RWPE1 (cell line): ENCODE results near the gene SMOC2.

Experiments used
- CTCF ChIA-PET: fragments of 350-600 bp; sonication (Branson Sonifier 250); formaldehyde crosslinking; extraction: SDS; loops from one replicate; lab custom pipeline; 2021; lab: Yijun Ruan, JAX
- POLR2A ChIA-PET: fragments of 400-600 bp; formaldehyde crosslinking; extraction: SDS; loops from one replicate; lab custom pipeline; 2020; ENCODE audit warnings: antibody characterized with exemption; ENCODE audit not compliant: low non-redundant PET; lab: Yijun Ruan, JAX
- DNase-seq: peaks from one replicate; pipeline ENCODE4 v3.0.0; 2012; ENCODE audit warnings: low spot score
- H3K27ac ChIP-seq: fragments of 450-650 bp; 2 replicates; pipeline ENCODE4 v1.5.1; 2017
- CTCF ChIP-seq: fragments of 450-650 bp; conservative IDR thresholded peaks from 2 replicates; pipeline ENCODE4 v1.5.1; 2017; ENCODE audit warnings: low read depth, mild to moderate bottlenecking

Gene SMOC2

GRCh38 chr6:168678077-168678476 lies 237.1 kb downstream of the SMOC2 start:
- DNase-seq, result no peak
- TF ChIP-seq CTCF, result no peak
- ChIA-PET CTCF (no interaction called here), POLR2A (no interaction called here)
- no peak overlapping the region for H3K27ac ChIP-seq

- TF ChIP-seq CTCF, result no peak
- ChIA-PET POLR2A (no interaction called here), CTCF (no interaction called here)
- no peak for DNase-seq
- no peak overlapping the region for H3K27ac ChIP-seq
Observed at GRCh38 chr6:168678588-168678987, 237.6 kb downstream of the SMOC2 start.

- no peak for DNase-seq
- H3K27ac ChIP-seq, result no peak overlapping the region
- POLR2A ChIA-PET, result no interaction called here
- CTCF ChIA-PET, result no interaction called here
- TF ChIP-seq CTCF, result no peak
Observed at GRCh38 chr6:168681748-168682147, 240.8 kb downstream of the SMOC2 start.

GRCh38 chr6:168683621-168684020 lies 242.6 kb downstream of the SMOC2 start:
- CTCF ChIA-PET, result no interaction called here
- no peak for TF ChIP-seq CTCF
- no peak overlapping the region for H3K27ac ChIP-seq
- DNase-seq, result no peak
- POLR2A ChIA-PET, result no interaction called here

GRCh38 chr6:168684471-168684870 lies 243.5 kb downstream of the SMOC2 start:
- ChIA-PET CTCF (no interaction called here), POLR2A (no interaction called here)
- no peak overlapping the region for H3K27ac ChIP-seq
- no peak for DNase-seq
- TF ChIP-seq CTCF, result no peak

- no peak overlapping the region for H3K27ac ChIP-seq
- DNase-seq, result no peak
- CTCF ChIA-PET, result no interaction called here
- POLR2A ChIA-PET, result no interaction called here
- TF ChIP-seq CTCF, result no peak
Observed at GRCh38 chr6:168684906-168685305, 243.9 kb downstream of the SMOC2 start.
